ENCODE results near the gene IGSF3. TPM values are rescaled to one million over a fixed set of nuclear protein-coding genes. Genes with fewer than 3 reads are reported as not detected.

IGSF3 gene
- total and polyA plus RNA-seq, 2 experiments from 2014 or later = 8.8 to 34.0 TPM

GRCh38 chr1:116686723-116687352 is 19.3 kb upstream of the IGSF3 start:
- Histone ChIP-seq H4K20me1 (ENCODE audit: insufficient read depth, poor library complexity, severe bottlenecking) (no peaks in the 10 kb centered on the region), H3K4me2 (no peak overlapping the region), H3K4me1 (ENCODE audit: insufficient read depth) (peaks cover 12% of the 10 kb centered on the region), H3K36me3 (replicated peaks; ENCODE audit: insufficient read depth, low read depth) (no peaks in the 10 kb centered on the region), H3K79me2 (no peaks in the 10 kb centered on the region), H2AFZ (no peak overlapping the region), H3K4me3 (no peak overlapping the region), H3K9me3 (ENCODE audit: low read depth) (no peaks in the 10 kb centered on the region), H3K9me2 (replicated peaks; ENCODE audit: insufficient read depth) (no peaks in the 10 kb centered on the region), H3K27me3 (no peaks in the 10 kb centered on the region), H3K27ac (no peak overlapping the region)
- TF ChIP-seq CTCF (IDR thresholded peaks at IDR 0.05; ENCODE audit: poor library complexity) (no peak), EZH2phosphoT487 (IDR thresholded peaks at IDR 0.05; ENCODE audit: low read depth, severe bottlenecking, unreplicated experiment) (no peak), EZH2 (IDR thresholded peaks at IDR 0.05; ENCODE audit: borderline replicate concordance) (no peak)
- no peak for DNase-seq (ENCODE audit: low spot score)
- WGBS (ENCODE audit: low lambda C conversion rate, missing lambda C conversion rate) = 78% methylated on average over 4 of the region's 4 CpGs

- Histone ChIP-seq H3K4me3 (no peak overlapping the region), H3K36me3 (replicated peaks; ENCODE audit: insufficient read depth, low read depth) (no peaks in the 10 kb centered on the region), H3K27me3 (no peaks in the 10 kb centered on the region), H4K20me1 (ENCODE audit: insufficient read depth, poor library complexity, severe bottlenecking) (no peaks in the 10 kb centered on the region), H3K27ac (no peak overlapping the region), H3K4me2 (no peak overlapping the region), H3K9me2 (replicated peaks; ENCODE audit: insufficient read depth) (no peaks in the 10 kb centered on the region), H3K4me1 (ENCODE audit: insufficient read depth) (peaks cover 12% of the 10 kb centered on the region), H3K79me2 (no peaks in the 10 kb centered on the region), H2AFZ (no peak overlapping the region), H3K9me3 (ENCODE audit: low read depth) (no peaks in the 10 kb centered on the region)
- no peak for TF ChIP-seq CTCF (IDR thresholded peaks at IDR 0.05; ENCODE audit: poor library complexity)
- no peak for TF ChIP-seq EZH2phosphoT487 (IDR thresholded peaks at IDR 0.05; ENCODE audit: low read depth, severe bottlenecking, unreplicated experiment)
- no peak for TF ChIP-seq EZH2 (IDR thresholded peaks at IDR 0.05; ENCODE audit: borderline replicate concordance)
- DNase-seq (ENCODE audit: low spot score) = no peak
- 96% methylated on average over 7 of the region's 7 CpGs for WGBS (ENCODE audit: low lambda C conversion rate, missing lambda C conversion rate)
Observed at GRCh38 chr1:116686175-116686574, 18.6 kb upstream of the IGSF3 start.

- TF ChIP-seq CTCF (IDR thresholded peaks at IDR 0.05; ENCODE audit: poor library complexity) (no peak), EZH2phosphoT487 (IDR thresholded peaks at IDR 0.05; ENCODE audit: low read depth, severe bottlenecking, unreplicated experiment) (no peak), EZH2 (IDR thresholded peaks at IDR 0.05; ENCODE audit: borderline replicate concordance) (no peak)
Observed at GRCh38 chr1:116684575-116684974, 17.0 kb upstream of the IGSF3 start.

More at GRCh38 chr1:116684575-116684974, 17.0 kb upstream of the IGSF3 start:
- Histone ChIP-seq H3K4me3 (no peak overlapping the region), H3K79me2 (no peaks in the 10 kb centered on the region), H3K4me1 (ENCODE audit: insufficient read depth) (peaks cover 6% of the 10 kb centered on the region), H3K36me3 (replicated peaks; ENCODE audit: insufficient read depth, low read depth) (no peaks in the 10 kb centered on the region), H3K9me2 (replicated peaks; ENCODE audit: insufficient read depth) (no peaks in the 10 kb centered on the region), H3K27me3 (no peaks in the 10 kb centered on the region), H3K27ac (no peak overlapping the region), H3K4me2 (no peak overlapping the region), H4K20me1 (ENCODE audit: insufficient read depth, poor library complexity, severe bottlenecking) (no peaks in the 10 kb centered on the region), H3K9me3 (ENCODE audit: low read depth) (no peaks in the 10 kb centered on the region), H2AFZ (no peak overlapping the region)
- WGBS (ENCODE audit: low lambda C conversion rate, missing lambda C conversion rate) = 65% methylated on average over 2 of the region's 2 CpGs
- DNase-seq (ENCODE audit: low spot score) = no peak
